Activated B cell treated with CpG ODN at 0.5 μM for 24 hours (primary cell): ENCODE measurements around the gene SPAG16. TPM values are rescaled to one million over a fixed set of nuclear protein-coding genes. Genes with fewer than 3 reads are reported as not detected.

ENCODE experiments used
- ATAC-seq: fragments of 200-7000 bp; cut with Tn5 transposase; one replicate; pipeline ENCODE4 v1.10.0; 2021; ENCODE audit warnings: low read depth, mild to moderate bottlenecking, moderate library complexity
- CTCF ChIA-PET: fragments of 350-600 bp; sonication (Branson Sonifier 250); formaldehyde crosslinking; loops from one replicate; lab custom pipeline; 2021; ENCODE audit warnings: antibody characterized with exemption; lab: Charles Lee
- POLR2A ChIA-PET: fragments of 350-600 bp; sonication (Branson Sonifier 250); formaldehyde crosslinking; loops from one replicate; lab custom pipeline; 2021; ENCODE audit warnings: antibody characterized with exemption; lab: Charles Lee
- DNase-seq: peaks from one replicate; pipeline ENCODE4 v3.0.0; 2022
- H3K27ac Mint-ChIP-seq: one replicate; pipeline ENCODE4 v1.8.0; 2020; ENCODE audit warnings: mixed read lengths
- H3K27me3 Mint-ChIP-seq: one replicate; pipeline ENCODE4 v1.8.0; 2021; ENCODE audit warnings: mixed read lengths
- H3K36me3 Mint-ChIP-seq: one replicate; pipeline ENCODE4 v1.8.0; 2021; ENCODE audit warnings: low read depth, mixed read lengths
- H3K4me1 Mint-ChIP-seq: one replicate; pipeline ENCODE4 v1.8.0; 2021; ENCODE audit warnings: mixed read lengths
- H3K4me3 Mint-ChIP-seq: one replicate; pipeline ENCODE4 v1.8.0; 2020; ENCODE audit warnings: mild to moderate bottlenecking, mixed read lengths
- H3K9me3 Mint-ChIP-seq: one replicate; pipeline ENCODE4 v1.8.0; 2020; ENCODE audit warnings: mixed read lengths
- intact Hi-C: fragments of 100-400 bp; cut with micrococcal nuclease; formaldehyde crosslinking; loops from one replicate; pipeline ENCODE4 v1.15.1; 2024
- total RNA-seq: library from RNA; stranded (reverse); gene quantifications from 2 replicates; pipeline ENCODE4 v1.2.3, GENCODE V29; 2022
- TF ChIP-seq, protein P1 (sequence below): fragments of 200-600 bp; IDR thresholded peaks from one replicate; pipeline ENCODE4 v1.8.0; 2022; ENCODE audit warnings: antibody characterized with exemption, mild to moderate bottlenecking

Gene SPAG16
- total RNA-seq, 1 donor from 2014 or later, result 11.2 TPM

DNA sequence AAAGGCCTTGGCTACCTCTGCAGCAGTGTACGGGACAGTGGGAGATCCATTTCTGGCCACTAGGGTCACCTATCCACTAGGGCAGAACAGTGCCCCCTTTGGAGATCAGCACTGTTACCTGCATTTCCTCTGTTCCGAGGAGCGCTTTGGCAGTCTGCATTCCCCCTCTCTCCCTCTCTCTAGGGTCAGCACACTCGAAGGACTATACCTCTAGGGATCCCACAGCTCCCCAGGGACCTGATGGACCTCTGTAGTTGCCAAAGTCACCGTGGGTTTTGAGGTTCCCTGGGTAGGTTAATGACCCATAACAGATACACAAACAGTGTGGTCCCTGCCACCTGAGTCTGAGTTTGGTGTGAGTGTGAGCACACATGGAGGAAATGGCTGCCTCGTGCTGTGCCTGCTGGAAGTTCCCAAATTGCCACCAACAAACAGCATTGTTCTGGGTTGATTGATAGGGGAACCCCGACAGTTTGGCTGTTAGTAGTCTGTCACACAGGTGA, 1026.8 kb downstream of the SPAG16 start:
- ChIA-PET POLR2A (no interaction called here), CTCF (no interaction called here)
- no peaks in the 10 kb centered on the region for H3K4me1 Mint-ChIP-seq
- intact Hi-C loops, result no loop called here
- DNase-seq (no peak), ATAC-seq (no peak)
- H3K36me3 Mint-ChIP-seq, result no peaks in the 10 kb centered on the region
- TF ChIP-seq, protein P1, sequence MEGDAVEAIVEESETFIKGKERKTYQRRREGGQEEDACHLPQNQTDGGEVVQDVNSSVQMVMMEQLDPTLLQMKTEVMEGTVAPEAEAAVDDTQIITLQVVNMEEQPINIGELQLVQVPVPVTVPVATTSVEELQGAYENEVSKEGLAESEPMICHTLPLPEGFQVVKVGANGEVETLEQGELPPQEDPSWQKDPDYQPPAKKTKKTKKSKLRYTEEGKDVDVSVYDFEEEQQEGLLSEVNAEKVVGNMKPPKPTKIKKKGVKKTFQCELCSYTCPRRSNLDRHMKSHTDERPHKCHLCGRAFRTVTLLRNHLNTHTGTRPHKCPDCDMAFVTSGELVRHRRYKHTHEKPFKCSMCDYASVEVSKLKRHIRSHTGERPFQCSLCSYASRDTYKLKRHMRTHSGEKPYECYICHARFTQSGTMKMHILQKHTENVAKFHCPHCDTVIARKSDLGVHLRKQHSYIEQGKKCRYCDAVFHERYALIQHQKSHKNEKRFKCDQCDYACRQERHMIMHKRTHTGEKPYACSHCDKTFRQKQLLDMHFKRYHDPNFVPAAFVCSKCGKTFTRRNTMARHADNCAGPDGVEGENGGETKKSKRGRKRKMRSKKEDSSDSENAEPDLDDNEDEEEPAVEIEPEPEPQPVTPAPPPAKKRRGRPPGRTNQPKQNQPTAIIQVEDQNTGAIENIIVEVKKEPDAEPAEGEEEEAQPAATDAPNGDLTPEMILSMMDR, result no peak
- peaks cover 4% of the 10 kb centered on the region for H3K9me3 Mint-ChIP-seq
- no peak overlapping the region for H3K27ac Mint-ChIP-seq
- H3K4me3 Mint-ChIP-seq, result no peak overlapping the region
- H3K27me3 Mint-ChIP-seq, result no peaks in the 10 kb centered on the region

DNA sequence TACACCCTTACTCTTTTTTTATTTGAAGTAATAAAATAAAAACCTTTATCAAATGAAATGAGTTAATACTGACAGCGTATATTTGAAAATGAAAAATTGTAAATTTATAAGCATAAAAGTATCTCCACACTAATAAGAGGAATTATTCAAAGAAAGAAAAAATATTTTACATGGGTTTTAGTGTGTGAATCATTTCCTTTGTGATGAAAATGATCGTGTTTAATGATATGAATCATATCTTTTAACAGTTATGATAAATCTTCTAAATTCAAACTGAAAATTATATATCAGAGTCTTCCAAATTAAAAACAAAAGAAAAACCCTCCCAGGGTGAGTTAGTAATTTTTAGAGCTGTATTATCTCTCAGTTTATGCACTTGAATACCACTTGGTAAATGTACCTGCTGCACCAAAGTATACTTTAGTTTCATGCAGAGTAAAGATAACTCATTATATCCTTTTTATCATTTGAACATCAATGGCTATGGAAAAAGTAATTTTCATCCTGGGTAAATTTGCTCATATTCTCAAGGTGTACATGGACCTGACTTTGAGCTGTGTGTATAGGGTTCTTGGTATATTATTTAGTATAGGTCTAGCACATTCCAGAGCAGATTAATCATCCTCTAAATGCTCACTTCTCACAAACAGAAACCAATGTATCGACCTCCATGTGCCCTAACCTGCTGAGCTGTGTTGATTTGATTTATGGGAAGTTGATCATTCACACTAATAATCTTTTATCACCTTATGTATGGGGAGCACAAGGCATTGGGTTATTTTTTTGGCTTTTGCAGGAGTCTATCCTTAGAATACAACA, 1027.9 kb downstream of the SPAG16 start:
- Mint-ChIP-seq H3K27ac (no peak overlapping the region), H3K9me3 (no peaks in the 10 kb centered on the region), H3K4me3 (no peak overlapping the region), H3K27me3 (no peaks in the 10 kb centered on the region), H3K36me3 (no peaks in the 10 kb centered on the region), H3K4me1 (no peaks in the 10 kb centered on the region)
- POLR2A ChIA-PET, result no interaction called here
- ATAC-seq, result no peak
- no peak for DNase-seq
- TF ChIP-seq, protein P1, result no peak
- CTCF ChIA-PET, result no interaction called here
- intact Hi-C loops, result no loop called here

- intact Hi-C loops, result no loop called here
- DNase-seq (no peak), ATAC-seq (no peak)
- no peak overlapping the region for H3K4me3 Mint-ChIP-seq
- H3K36me3 Mint-ChIP-seq, result no peaks in the 10 kb centered on the region
- no peaks in the 10 kb centered on the region for H3K27me3 Mint-ChIP-seq
- H3K4me1 Mint-ChIP-seq, result no peaks in the 10 kb centered on the region
- no peak overlapping the region for H3K27ac Mint-ChIP-seq
- no peaks in the 10 kb centered on the region for H3K9me3 Mint-ChIP-seq
- TF ChIP-seq, protein P1, result no peak
- POLR2A ChIA-PET, result no interaction called here
- CTCF ChIA-PET, result no interaction called here
These were observed 1031.1 kb downstream of the SPAG16 start for GRCh38 chr2:214315324-214315723.

GRCh38 chr2:214320211-214320610, 1035.9 kb downstream of the SPAG16 start:
- TF ChIP-seq, protein P1, result no peak
- Mint-ChIP-seq H3K9me3 (no peaks in the 10 kb centered on the region), H3K27me3 (no peaks in the 10 kb centered on the region), H3K36me3 (no peaks in the 10 kb centered on the region), H3K27ac (no peak overlapping the region), H3K4me3 (no peak overlapping the region), H3K4me1 (no peaks in the 10 kb centered on the region)
- DNase-seq, result no peak
- POLR2A ChIA-PET, result no interaction called here
- CTCF ChIA-PET, result interaction anchor here (0.9 kb wide), 1 partner anchor 9 kb away, joined by 3 read pairs; no protein-coding TSS in a partner anchor
- intact Hi-C loops, result no loop called here
- no peak for ATAC-seq

DNA sequence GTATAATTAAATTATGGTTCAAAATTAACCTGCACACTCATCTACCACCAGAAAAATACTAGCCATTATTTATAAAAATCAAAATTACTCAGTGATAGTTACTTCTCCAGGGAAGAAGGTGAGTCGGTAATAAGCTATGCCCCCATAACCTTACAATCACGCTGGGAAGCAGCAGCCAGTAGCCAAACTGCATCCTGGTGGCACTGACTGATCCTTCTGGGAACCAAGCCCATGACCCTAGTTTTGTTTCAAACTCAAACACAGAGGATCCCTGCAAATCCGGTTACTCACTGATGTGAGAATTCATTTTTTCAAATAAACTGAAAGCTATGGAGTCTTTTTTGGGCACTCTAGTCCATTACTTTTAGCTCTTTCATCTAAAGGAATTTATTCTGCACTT, 1038.4 kb downstream of the SPAG16 start:
- TF ChIP-seq, protein P1, result no peak
- H3K9me3 Mint-ChIP-seq, result peaks cover 2% of the 10 kb centered on the region
- CTCF ChIA-PET, result no interaction called here
- no peak overlapping the region for H3K27ac Mint-ChIP-seq
- H3K4me1 Mint-ChIP-seq, result no peaks in the 10 kb centered on the region
- intact Hi-C loops, result no loop called here
- DNase-seq (no peak), ATAC-seq (no peak)
- no peaks in the 10 kb centered on the region for H3K36me3 Mint-ChIP-seq
- POLR2A ChIA-PET, result no interaction called here
- no peaks in the 10 kb centered on the region for H3K27me3 Mint-ChIP-seq
- H3K4me3 Mint-ChIP-seq, result no peak overlapping the region
